HG02840 (cell line): ENCODE measurements around the gene LTBP2.

Experiments used
- ATAC-seq: cut with Tn5 transposase; IDR thresholded peaks from one replicate; pipeline ENCODE4 v1.9.1; 2021; ENCODE audit warnings: mild to moderate bottlenecking, moderate library complexity, moderate number of reproducible peaks; ENCODE audit not compliant: unreplicated experiment, low FRiP score

Gene LTBP2

DNA sequence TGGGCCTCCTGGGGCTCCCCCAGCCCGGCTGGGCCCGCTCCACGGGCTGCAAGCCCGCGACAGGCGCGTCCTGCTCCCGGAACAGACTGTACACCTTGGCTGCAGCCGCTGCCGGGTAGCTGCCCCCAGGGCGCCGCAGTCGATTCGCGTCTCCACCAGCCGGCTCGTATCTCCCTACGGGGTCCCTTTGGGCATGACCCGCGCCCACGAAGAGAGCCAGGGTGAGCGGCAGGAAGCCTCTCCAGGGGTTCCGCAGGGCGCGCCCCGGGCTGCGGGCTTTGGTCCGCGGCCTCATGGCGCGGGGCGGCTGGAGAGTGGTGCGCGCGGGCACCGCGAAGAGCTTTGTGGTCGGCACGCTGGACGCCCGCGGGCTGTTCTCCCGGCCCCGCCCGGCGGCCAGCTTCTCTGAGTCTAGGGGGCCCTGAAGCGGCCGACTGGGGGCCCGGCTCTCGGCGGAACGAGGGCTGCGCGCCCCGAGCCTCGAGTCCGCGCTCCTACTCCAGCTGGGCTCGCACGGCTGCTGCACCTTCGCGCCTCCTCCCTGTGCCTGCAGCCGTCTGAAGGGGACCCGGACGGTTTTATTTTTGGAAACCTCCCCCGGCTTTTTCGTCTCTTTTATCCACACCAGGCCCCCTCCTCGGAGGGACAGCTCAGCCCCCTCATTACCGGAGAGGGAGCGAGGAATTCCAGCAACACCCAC lies at the start of gene LTBP2:
LTBP2 (minus strand) TSS at position 588 of the 700 bp plus-strand sequence; CDS start at position 295, 293 bp downstream.
- no peak for ATAC-seq

DNA sequence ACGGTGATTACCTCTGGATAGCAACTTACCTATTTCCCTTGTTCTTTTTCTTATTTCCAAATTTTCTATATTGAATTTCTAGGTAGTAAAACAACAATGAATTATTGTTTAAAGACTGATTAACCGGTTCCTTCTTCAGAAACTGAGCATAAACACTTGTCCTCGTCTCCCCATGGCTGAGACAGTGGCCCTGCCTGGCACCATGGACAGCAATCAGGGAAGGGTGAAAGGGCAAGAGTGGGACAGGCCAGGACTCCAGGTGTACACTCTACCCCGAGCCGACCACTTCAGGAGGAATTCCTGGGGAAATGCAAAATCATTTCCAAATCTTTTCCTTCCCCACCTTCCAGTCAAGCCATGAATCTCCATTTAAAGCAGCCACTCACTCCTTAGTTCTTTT lies 48.8 kb upstream of the LTBP2 start:
- ATAC-seq, result no peak

DNA sequence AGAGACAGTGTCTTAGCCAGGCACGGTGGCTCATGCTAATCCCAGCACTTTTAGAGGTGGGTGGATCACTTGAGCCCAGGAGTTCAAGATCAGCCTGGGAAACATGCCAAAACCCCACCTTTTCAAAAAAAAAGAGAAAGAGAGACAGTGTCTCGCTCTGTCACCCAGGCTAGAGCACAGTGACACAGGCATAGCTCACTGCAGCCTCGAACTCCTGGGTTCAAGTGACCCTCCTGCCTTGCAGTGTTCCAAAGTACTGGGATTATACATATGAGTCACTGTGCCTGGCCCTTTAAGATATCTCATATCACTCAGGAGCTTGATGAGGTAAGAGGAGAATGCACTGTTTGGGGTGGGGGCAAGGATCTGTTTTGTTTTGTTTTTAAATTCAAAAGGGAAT lies 48.1 kb upstream of the LTBP2 start:
- ATAC-seq, result no peak

DNA sequence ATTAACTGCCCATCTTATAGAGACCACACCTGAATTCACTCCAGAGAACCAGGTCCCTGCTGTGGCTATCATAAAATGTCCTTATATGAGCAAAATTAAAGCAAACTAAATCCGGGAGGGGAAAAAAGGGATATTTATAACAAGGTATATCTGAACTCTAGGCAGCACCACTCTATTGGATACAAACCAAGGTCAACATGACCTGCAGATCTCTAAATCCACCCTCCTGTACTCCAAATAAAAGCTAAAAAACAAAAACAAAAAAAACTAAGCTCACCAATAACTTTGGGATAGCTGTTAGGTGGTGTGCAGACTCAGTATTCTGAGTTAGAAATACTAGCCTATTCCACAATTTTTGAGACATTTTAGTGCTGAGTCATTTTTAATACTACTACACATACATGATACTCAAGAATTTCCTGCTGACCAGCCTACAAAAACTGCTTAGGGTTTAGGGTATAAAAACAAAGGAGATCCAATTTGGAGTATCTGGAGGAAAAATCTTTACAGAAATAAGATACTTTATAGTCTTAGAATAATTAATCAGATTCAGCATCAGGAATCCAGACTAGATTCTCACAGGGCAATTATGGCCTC lies 46.6 kb upstream of the LTBP2 start:
- no peak for ATAC-seq

DNA sequence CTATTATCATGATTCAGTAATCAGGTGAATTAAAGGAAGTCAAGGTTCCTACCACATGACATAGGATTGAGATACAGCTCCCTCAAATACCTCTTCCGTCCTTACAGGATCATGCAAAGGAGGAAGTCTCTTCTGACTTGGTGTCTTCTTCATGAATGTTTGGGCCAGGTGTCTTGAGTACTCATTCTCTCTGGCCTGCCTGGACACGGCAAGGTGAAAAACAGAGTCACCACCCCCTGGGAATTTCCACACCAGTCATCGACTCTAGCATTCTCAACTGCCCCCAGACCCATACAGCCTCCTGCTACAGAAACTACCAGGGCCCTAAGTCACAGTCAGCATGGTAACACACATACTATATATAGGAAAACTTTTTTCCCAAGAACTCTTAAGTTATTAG lies 44.9 kb upstream of the LTBP2 start:
- ATAC-seq, result no peak

DNA sequence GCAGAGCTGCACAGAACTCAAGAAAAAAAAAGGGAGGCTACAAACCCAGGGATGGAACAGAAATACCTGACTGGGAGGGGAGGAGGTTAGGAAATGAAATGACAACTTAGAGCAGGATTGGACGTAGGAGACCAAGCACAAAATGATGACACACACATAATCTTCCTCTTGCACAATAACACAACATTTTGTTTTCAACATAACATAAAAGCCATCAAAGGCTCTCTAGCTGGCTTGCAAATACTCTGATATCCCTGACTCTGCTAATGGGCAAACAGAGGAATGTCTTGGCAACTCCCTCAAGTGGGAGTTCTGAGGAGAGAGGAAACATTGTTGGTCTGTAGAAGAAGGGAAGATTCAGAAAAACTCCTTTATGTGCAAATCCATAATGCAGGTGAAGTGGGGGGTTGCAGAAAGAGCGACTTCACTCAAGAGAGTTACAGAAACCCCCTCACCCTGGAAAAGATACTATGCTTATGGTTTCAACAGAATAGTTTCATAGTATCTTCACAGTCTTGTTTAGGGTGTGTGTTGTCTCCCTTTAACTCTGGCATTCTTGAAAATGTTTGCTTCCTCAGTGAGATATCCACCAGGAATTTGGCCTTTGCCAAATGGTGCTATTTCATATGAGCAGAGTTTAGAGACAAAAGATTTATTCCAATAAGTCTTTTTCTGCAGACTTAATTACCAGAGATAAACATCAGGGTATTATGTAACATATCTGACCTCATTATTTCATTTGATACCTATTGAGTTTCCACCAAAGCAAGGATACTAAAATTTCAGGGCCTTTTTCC lies 43.8 kb upstream of the LTBP2 start:
- no peak for ATAC-seq

DNA sequence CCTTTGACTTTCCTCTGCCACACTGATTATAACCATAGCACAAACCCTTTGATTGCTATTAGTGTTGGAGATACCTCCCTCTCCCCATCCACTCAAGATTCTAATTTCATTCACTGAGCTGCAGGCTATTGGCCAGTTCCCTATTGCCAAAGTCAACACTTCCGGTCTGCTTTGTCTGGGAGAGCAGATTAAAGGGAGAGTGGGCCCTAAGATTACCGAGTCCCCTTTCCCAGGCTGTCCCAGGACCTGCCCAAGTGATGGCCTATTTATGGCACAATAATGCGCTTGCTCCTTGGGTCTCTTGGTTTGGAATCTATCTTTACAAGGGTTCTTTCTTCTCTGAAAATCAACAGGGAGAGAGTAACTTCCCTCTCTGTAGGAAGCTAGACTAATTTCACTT lies 42.9 kb upstream of the LTBP2 start:
- no peak for ATAC-seq

DNA sequence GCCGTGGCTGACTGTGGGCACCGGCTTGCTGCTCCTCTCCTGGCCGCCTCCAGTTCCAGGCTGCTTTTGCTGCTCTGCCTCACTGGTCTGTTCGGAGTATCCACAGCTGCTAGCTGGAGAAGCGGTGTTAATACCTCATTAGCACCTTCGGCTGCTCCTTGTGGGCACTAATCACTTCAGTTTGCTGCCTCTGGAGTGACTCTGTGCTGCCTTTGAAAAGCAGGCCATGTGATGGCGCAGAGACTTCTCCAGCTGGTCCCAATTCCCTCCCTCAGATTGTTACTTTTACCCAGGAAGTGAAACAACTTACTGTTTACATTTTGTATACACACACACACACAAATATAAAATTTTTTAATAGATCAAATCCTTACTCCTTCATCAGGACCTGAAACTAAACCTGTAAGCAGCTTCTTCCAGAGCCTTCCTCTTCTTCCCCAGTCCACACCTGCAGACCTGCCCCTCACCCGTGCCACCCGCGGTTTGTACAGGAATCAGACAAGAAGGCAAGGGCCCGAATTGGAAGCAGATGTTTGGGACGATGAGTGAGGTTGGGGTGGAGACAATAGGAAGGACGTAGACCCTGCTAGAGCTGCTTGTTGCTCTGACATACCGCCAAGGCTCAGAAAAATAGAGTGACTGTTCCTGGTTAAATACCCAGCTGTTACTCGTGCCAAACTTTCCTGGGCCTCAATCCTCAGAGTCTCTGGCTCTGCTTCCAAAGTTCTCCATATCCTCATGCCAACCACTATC lies 41.5 kb upstream of the LTBP2 start:
- no peak for ATAC-seq

DNA sequence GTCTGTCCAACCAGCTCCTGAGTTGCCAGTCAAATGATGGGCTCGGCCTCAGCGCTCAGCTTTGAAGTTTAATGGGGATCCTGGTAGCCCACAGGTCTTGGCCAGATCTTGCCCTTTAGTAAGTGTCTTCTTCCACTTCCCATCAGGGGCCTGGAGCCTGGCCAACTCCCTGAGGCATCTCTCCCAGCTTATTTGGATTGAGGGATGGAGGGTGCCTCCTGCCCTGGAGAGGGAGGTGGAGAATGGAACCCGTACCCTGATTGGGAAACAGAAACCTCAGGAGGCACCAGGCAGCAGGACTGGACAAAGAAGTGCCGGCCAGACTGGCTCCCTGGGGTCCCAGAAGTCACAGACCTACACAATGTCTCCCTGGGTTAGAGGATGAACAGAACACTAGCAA lies 40.5 kb upstream of the LTBP2 start:
- ATAC-seq, result no peak

DNA sequence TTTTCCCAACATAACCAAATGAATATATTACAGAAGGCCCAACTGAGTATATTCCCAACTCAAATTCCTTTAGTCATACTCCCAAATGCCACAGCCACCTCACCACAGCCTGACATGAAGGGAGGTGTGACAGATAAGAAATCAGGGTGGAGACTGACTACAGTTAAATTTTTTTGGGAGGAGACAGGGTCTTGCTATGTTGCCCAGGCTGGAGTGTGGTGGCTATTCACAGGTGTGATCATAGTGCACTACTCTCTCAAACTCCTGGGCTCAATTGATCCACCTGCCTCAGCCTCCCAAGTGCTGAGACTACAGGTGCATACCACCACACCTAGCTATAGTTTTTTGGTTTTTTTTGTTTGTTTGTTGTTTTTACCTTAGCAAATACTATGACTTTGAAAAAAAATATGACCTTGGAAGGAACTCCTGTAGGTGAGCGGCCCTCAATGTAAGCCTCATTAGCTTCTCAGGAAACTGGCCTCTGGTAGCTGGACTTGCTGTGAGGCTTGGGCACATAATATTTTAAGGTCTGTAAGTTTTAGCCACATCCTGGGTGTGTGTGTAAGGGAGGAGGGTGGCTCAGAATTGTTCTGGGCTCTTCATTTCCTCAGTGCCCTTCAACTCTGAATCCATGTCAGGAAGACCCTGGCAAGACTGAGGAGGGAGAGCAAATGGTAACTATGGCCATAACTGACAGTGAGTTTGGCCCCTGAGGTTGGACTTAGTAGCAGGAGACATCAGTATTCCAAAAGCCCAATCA lies 39.1 kb upstream of the LTBP2 start:
- ATAC-seq, result no peak

DNA sequence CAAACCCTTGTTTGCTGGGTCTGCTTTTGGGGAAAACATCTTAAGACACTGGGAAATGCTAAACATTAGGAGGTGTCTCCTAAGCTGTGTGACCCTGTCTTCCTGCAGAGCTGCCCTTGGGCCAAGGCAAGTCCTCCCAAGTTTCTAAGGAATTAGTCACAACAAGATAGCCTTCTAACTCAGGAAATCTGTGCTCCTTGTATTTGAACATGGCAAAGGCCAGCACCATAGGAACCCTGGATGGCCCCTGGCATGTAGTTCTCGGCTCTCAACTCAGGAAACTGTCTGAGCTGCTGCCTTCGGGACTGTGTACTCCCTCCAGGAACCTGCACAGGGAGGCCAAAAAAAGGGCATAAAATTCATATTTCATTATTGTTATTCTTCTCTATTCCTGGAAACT lies 37.6 kb upstream of the LTBP2 start:
- ATAC-seq, result no peak

DNA sequence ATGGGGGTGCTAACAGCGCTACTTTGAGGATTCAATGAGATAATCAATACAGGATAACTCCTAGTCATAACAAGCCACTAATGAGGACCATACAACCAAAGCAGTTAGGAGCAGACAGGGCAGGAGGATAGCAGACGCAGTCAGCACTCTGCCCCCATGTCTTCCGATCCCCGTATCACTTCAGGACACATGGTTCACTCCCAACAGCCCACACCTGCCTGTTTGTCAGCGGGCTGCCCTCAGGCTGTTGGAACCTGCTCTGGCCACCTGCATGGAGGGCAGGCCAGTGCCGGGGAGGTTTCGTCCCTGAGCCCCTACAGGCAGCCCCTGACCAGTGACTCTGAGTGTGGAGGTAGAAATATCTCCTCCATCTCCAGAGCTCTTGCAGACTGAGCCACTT lies 37.1 kb upstream of the LTBP2 start:
- ATAC-seq, result no peak

DNA sequence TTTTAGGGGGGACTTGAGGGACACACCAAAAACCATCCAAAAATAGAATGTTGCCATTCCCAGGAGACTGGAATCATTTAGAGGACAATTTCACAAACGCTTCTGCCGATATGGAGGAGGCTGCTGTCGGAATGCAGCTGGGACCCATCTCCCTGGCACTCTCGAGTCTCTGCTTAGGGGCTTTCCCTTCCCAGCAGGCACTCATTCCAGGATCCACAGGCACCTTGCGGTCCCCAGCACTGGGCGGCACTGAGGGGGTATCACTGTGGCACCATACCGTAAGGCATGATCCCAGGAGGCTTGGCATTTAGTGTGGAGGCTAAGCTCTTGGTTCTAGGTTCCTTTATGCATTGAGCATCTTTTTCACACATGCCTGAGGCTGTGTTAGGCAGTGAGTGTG lies 36.6 kb upstream of the LTBP2 start:
- ATAC-seq, result no peak

DNA sequence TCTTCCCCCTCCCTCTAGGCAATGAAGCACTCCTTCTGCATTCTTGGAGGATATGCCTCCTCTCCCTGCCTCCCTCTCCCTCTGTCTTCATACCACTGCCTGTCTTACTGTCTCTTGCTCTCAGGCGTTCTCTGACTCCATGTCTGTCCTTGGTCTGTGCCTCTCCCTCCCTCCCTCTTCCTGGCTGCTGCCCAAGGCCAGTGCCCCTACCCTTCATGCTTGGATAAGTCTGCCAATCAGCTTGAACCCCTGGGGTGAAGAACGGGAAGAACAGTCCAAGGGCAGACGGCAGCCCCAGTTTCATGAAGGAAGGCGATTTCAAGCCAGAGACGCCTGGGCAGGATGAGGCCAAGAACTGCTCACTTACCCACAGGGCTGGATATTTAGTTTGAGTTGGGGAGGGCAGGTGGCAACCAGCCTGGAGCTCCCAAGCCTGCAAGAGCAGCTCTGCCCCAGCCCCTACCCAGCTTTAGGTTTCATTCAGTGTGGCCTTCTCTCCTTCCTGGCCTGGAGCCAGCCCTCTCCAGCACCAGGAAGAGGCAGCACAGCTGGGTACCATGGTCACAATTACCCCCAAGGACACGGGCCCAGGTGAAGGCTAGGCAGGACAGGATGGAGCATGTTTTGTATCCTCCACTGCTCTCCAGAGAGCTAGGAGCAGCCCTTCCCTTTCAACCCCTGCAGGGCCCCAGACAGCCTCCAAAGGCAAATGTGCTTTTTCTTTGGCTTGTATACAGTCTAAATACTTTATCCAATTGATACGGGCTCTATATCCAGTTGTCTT lies 35.8 kb upstream of the LTBP2 start:
- no peak for ATAC-seq

DNA sequence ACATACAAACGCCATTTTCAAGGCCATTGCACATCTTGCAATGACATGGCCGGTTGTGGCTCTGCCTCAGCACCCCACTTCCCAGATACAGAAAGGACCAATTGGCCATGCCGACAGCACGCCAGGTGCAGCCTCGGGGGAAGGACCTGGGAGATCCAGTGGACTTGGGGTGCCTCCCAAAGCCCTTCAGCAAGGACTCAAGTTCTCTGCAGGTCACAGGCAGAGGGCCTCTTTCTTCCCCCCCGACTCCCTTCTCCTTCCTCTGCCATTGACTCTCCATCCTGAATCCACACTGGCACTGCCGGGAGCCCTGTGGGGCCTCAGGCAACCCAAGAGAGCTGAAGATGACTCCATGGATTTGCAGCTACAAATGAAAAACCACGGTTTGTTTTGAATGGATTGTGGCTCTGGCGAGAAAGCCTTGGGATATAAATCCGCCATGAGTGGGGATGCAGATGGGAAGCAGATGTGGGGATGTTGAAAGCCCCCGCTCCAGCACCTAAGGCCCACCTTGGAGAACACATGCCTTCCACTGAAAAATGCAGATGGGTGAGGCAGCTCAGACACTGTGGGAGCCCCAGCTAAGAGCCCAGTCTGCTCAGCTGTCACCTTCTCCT lies 35.1 kb upstream of the LTBP2 start:
- no peak for ATAC-seq

DNA sequence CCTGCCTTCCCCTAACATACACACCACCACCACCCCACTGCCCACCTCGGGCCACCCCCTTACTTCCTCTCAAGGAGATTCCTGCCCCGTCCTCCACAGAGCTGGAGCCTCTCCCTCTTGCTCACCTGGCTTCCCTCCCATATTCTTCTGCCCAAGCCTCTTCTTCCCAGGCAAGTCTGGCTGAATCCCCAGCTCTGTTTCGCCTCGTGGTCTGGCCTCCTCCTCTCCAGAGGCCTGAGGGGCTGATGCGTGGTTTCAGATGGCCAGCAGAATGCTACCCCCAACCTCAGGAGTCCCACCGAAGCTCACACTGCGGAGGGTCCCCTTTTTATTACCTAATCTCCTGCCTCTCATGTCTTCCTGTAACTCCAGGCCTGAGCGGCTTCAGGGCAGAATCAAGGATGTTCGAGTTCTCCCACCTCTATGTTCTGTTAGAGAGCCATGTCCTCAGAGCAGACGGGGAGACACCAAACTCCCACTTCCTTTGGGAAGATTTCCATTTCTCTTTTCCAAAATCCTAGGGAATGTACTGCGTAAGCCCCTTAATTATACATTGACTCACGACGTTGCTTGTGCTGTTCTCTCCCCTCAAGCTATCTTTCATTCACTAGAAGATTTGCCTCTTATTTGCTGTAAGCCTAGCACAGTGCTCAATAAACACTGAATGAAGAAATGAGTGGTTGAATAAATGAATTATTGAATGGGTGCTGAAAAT lies 33.9 kb upstream of the LTBP2 start:
- no peak for ATAC-seq

DNA sequence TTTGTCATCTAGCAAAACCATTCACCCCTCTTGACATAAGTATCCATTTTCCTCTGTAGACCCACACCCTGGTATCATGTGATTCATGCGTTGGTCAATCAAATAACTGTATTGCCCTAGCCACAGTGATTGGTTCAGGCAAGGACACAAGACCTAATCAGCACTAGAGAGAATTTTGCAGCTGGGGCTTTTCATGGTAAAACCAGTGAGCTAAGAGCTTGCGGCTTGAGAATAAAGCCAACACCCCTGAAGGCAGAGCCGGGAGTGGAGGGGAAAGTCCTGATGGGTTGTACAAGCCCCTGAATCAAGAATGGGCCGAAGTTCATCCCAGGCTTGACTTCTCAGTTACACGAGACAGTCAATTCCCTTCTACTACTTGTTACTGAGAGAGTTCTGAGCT lies 33.2 kb upstream of the LTBP2 start:
- no peak for ATAC-seq

DNA sequence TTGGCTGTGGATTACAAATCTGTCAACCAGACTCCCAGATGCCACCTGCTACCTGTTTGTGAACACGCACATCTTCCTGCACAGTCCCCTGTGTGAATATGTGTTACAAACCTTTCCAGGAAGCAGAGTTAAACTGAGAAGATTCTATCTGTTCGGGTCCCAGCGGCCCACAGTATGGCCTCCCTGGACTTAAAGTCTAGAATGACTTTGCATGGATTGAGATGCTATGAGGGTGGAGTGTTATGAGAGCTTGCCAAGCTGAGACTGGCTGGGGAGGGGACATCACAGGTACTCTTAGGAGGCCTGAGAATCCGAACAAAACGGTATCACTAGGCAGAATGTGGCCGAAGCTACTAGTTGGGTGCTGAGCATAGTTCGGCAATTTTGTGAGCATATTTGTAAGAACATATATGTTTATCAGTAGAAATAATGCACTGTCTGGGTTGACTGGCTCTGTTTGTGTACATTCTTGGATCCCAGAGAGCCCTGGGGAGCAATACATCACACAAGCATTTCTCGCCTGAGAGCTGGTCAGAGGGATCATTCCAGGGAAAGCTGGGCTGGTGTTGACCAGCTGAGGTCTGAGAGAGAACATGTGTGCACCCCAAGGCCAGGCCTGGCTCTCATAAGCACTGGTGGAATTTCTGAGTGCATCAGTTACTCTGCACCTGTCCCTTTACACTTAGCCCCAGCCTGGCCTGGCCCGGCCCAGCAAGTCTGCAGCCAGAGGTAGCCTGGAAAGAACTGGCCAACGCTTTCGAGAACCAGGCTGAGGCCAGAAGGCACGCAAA lies 29.8 kb upstream of the LTBP2 start:
- ATAC-seq, result no peak
